Measurements from ENCODE around the gene ENGASE.

Gene ENGASE

GRCh38 chr17:79039171-79039570 is 35.5 kb upstream of the ENGASE start:
- DNase-seq: no peak

- DNase-seq: no peak
Observed at GRCh38 chr17:79039886-79040285, 34.7 kb upstream of the ENGASE start.

- DNase-seq: no peak
Observed at GRCh38 chr17:79041041-79041570, 33.5 kb upstream of the ENGASE start.

- DNase-seq: no peak
Observed at GRCh38 chr17:79041723-79042420, 32.8 kb upstream of the ENGASE start.

GRCh38 chr17:79042421-79043190 is 32.0 kb upstream of the ENGASE start:
- peak; percentile 41 for DNase-seq

- DNase-seq: no peak
Observed at GRCh38 chr17:79043191-79043930, 31.3 kb upstream of the ENGASE start.

GRCh38 chr17:79043931-79044320 is 30.7 kb upstream of the ENGASE start:
- no peak for DNase-seq

GRCh38 chr17:79044462-79044861 is 30.2 kb upstream of the ENGASE start:
- no peak for DNase-seq

- no peak for DNase-seq
Observed at GRCh38 chr17:79045001-79045729, 29.5 kb upstream of the ENGASE start.

GRCh38 chr17:79045842-79046196 is 28.8 kb upstream of the ENGASE start:
- DNase-seq: peak; percentile 62

- DNase-seq: no peak
Observed at GRCh38 chr17:79046197-79046915, 28.3 kb upstream of the ENGASE start.

- no peak for DNase-seq
Observed at GRCh38 chr17:79046916-79047280, 27.7 kb upstream of the ENGASE start.

GRCh38 chr17:79047291-79047920 is 27.2 kb upstream of the ENGASE start:
- no peak for DNase-seq

GRCh38 chr17:79047923-79048825 is 26.4 kb upstream of the ENGASE start:
- no peak for DNase-seq

GRCh38 chr17:79048826-79049755 is 25.5 kb upstream of the ENGASE start:
- no peak for DNase-seq

GRCh38 chr17:79049821-79050220 is 24.8 kb upstream of the ENGASE start:
- DNase-seq: no peak

- no peak for DNase-seq
Observed at GRCh38 chr17:79050551-79050950, 24.1 kb upstream of the ENGASE start.

- no peak for DNase-seq
Observed at GRCh38 chr17:79051306-79051705, 23.3 kb upstream of the ENGASE start.

GRCh38 chr17:79052131-79052530 is 22.5 kb upstream of the ENGASE start:
- no peak for DNase-seq
